HepG2 (cell line): ENCODE results near the gene CST8. TPM values are rescaled to one million over a fixed set of nuclear protein-coding genes. Genes with fewer than 3 reads are reported as not detected.

Source experiments
- ATAC-seq: fragments of 200-7000 bp; cut with Tn5 transposase; 3 replicates; pipeline ENCODE4 v1.9.1; 2020; ENCODE audit warnings: mild to moderate bottlenecking, moderate library complexity
- BruUV-seq: library from RNA; stranded (reverse); fragments of 400-500 nt; replicated peaks from 2 replicates; lab custom pipeline; 2021; lab: Mats Ljungman, UMichigan
- CTCF ChIA-PET: fragments of 300-600 bp; formaldehyde crosslinking; extraction: SDS; loops from one replicate; lab custom pipeline; 2021; ENCODE audit warnings: low total read pairs, inconsistent platforms, low intra/inter-chr PET ratio; lab: Yijun Ruan, JAX
- POLR2A ChIA-PET: fragments of 350-600 bp; sonication (Branson Sonifier 250); formaldehyde crosslinking; loops from one replicate; lab custom pipeline; 2020; ENCODE audit warnings: antibody characterized with exemption, inconsistent platforms; lab: Yijun Ruan, JAX
- DNase-seq: peaks from one replicate; pipeline ENCODE4 v3.0.0-alpha.2; 2015; ENCODE audit warnings: low spot score
- FAIRE-seq: peaks from 3 replicates; lab custom pipeline; 2011; peaks lifted over from hg19 to GRCh38; lab: Jason Lieb, UNC
- H2AFZ ChIP-seq: one replicate; pipeline ENCODE4 v1.6.1; 2011; ENCODE audit warnings: low read length, inconsistent platforms
- H3K27ac ChIP-seq: fragments of 300-600 bp; 3 replicates; pipeline ENCODE4 v1.8.0; 2011; ENCODE audit warnings: mixed run types, mild to moderate bottlenecking, mixed read lengths, low read length, inconsistent platforms; ENCODE audit not compliant: insufficient read depth; ENCODE audit errors: extremely low read length
- H3K27me3 ChIP-seq, 2 experiments: fragments of 200-600 bp in 1 of 2; 2 replicates in 1 of 2; 3 replicates in 1 of 2; pipeline versions ENCODE4 v1.6.0 to v1.8.0; 2011; ENCODE audit warnings: low read length in 2 of 2, mild to moderate bottlenecking in 2 of 2, moderate library complexity in 2 of 2, inconsistent platforms in 1 of 2; ENCODE audit not compliant: insufficient read depth in 2 of 2, control insufficient read depth in 1 of 2
- H3K36me3 ChIP-seq, 2 experiments: fragments of 200-600 bp in 1 of 2; replicated peaks in 1 of 2; 2 replicates in 1 of 2; 3 replicates in 1 of 2; pipeline versions ENCODE4 v1.5.1 to v1.8.0; 2011; ENCODE audit warnings: low read length in 2 of 2, inconsistent platforms in 1 of 2; ENCODE audit not compliant: insufficient read depth in 2 of 2, control insufficient read depth in 1 of 2
- H3K4me1 ChIP-seq: 2 replicates; pipeline ENCODE4 v1.5.1; 2012; ENCODE audit warnings: low read length, inconsistent platforms; ENCODE audit not compliant: insufficient read depth
- H3K4me2 ChIP-seq: 2 replicates; pipeline ENCODE4 v1.6.0; 2011; ENCODE audit warnings: low read depth, low read length, inconsistent platforms
- H3K4me3 ChIP-seq, 3 experiments: fragments of 200-600 bp in 1 of 3; sonication (generic), shearing (Covaris generic) in 1 of 3; replicated peaks in 1 of 3; 2 replicates each; pipeline ENCODE4 v1.5.1; 2011 to 2016; ENCODE audit warnings: low read length in 3 of 3, inconsistent platforms in 2 of 3, low read depth in 2 of 3, mild to moderate bottlenecking in 2 of 3, control low read depth in 1 of 3, mixed read lengths in 1 of 3; ENCODE audit not compliant: insufficient read depth in 1 of 3
- H3K79me2 ChIP-seq: one replicate; pipeline ENCODE4 v1.6.1; 2011; ENCODE audit warnings: low read length, inconsistent platforms; ENCODE audit not compliant: insufficient read depth
- H3K9ac ChIP-seq: 2 replicates; pipeline ENCODE4 v1.6.0; 2011; ENCODE audit warnings: mild to moderate bottlenecking, low read depth, low read length, inconsistent platforms; ENCODE audit not compliant: insufficient read depth
- H3K9me3 ChIP-seq: 2 replicates; pipeline ENCODE4 v1.5.1; 2012; ENCODE audit warnings: mild to moderate bottlenecking, low read length
- H4K20me1 ChIP-seq: 2 replicates; pipeline ENCODE4 v1.6.0; 2011; ENCODE audit warnings: inconsistent platforms, mild to moderate bottlenecking, low read length, moderate library complexity; ENCODE audit not compliant: insufficient read depth
- BCL6 ChIP-seq: IDR thresholded peaks from 2 replicates; pipeline ENCODE4 v1.6.1; 2016; ENCODE audit warnings: missing genetic modification reagents, missing compliant biosample characterization
- CCDC6 ChIP-seq: sonication (generic); formaldehyde crosslinking; IDR thresholded peaks from 2 replicates; pipeline ENCODE4 v1.8.1; 2022; ENCODE audit warnings: mild to moderate bottlenecking, missing genetic modification reagents, moderate library complexity
- GLI4 ChIP-seq: sonication (generic); formaldehyde crosslinking; IDR thresholded peaks from 2 replicates; pipeline ENCODE4 v1.5.1; 2020; ENCODE audit warnings: missing genetic modification reagents, mild to moderate bottlenecking, moderate library complexity, borderline replicate concordance
- HDAC1 ChIP-seq: sonication (generic); formaldehyde crosslinking; IDR thresholded peaks from 2 replicates; pipeline ENCODE4 v1.5.1; 2020; ENCODE audit warnings: mild to moderate bottlenecking, missing genetic modification reagents
- KLF15 ChIP-seq: sonication (generic); formaldehyde crosslinking; IDR thresholded peaks from 2 replicates; pipeline ENCODE4 v1.8.1; 2023; ENCODE audit warnings: borderline replicate concordance, mild to moderate bottlenecking, inconsistent platforms, missing genetic modification reagents, mixed read lengths
- MED13 ChIP-seq: sonication (generic); formaldehyde crosslinking; IDR thresholded peaks from 2 replicates; pipeline ENCODE4 v1.5.0; 2020; ENCODE audit warnings: missing genetic modification reagents
- MLX ChIP-seq: IDR thresholded peaks from 2 replicates; pipeline ENCODE4 v1.6.1; 2016
- PPARG ChIP-seq: conservative IDR thresholded peaks from 2 replicates; pipeline ENCODE4 v1.6.1; 2016; ENCODE audit warnings: missing biosample characterization, missing genetic modification reagents
- SKI ChIP-seq: fragments of 450-650 bp; IDR thresholded peaks from one replicate; pipeline ENCODE4 v1.6.1; 2018; ENCODE audit warnings: mild to moderate bottlenecking; ENCODE audit not compliant: partially characterized antibody
- TOE1 ChIP-seq: sonication (generic); formaldehyde crosslinking; IDR thresholded peaks from 2 replicates; pipeline ENCODE4 v1.4.0; 2020; ENCODE audit warnings: mild to moderate bottlenecking, missing genetic modification reagents
- TSC22D2 ChIP-seq: sonication (generic); formaldehyde crosslinking; IDR thresholded peaks from 2 replicates; pipeline ENCODE4 v1.5.1; 2020; ENCODE audit warnings: missing genetic modification reagents, mild to moderate bottlenecking, borderline replicate concordance
- ZBTB44 ChIP-seq: sonication (generic); formaldehyde crosslinking; IDR thresholded peaks from 2 replicates; pipeline ENCODE4 v1.4.0; 2020; ENCODE audit warnings: missing genetic modification reagents
- ZNF326 ChIP-seq: sonication (generic); formaldehyde crosslinking; IDR thresholded peaks from 2 replicates; pipeline ENCODE4 v1.4.0; 2020; ENCODE audit warnings: missing genetic modification reagents, borderline replicate concordance
- ZNF503 ChIP-seq: sonication (generic); formaldehyde crosslinking; IDR thresholded peaks from 2 replicates; pipeline ENCODE4 v1.4.0; 2020; ENCODE audit warnings: missing genetic modification reagents
- ZNF784 ChIP-seq: sonication (generic); formaldehyde crosslinking; IDR thresholded peaks from 2 replicates; pipeline ENCODE4 v1.5.1; 2020; ENCODE audit warnings: missing genetic modification reagents, mild to moderate bottlenecking, borderline replicate concordance
- ZNF839 ChIP-seq: sonication (generic); formaldehyde crosslinking; IDR thresholded peaks from 2 replicates; pipeline ENCODE4 v1.4.0; 2020; ENCODE audit warnings: missing genetic modification reagents, mild to moderate bottlenecking, borderline replicate concordance
- WGBS: methylation state at CpG from one replicate; pipeline ENCODE4 v1.1.6; 2017; ENCODE audit warnings: low lambda C conversion rate; 5-methylcytosine and 5-hydroxymethylcytosine counted together
- in situ Hi-C: cut with HindIII; loops from 2 replicates; pipeline ENCODE4 v1.10.0; 2017; ENCODE audit warnings: low pct_unique_long_range_greater_than_20kb; ENCODE audit not compliant: extremely low pct_ligation_motif_present
- intact Hi-C: fragments of 100-400 bp; cut with micrococcal nuclease; formaldehyde crosslinking; loops from one replicate; pipeline ENCODE4 v1.10.0; 2022; ENCODE audit not compliant: unreplicated experiment
- polyA plus RNA-seq, 8 experiments: library from polyadenylated mRNA; depleted of rRNA in 3 of 8; stranded (reverse) in 7 of 8; unstranded in 1 of 8; fragments of >200 nt; fragmentation: Illumina TruSeq in 4 of 8; extraction: Trizol in 4 of 8; gene quantifications; 2 replicates each; pipeline versions ENCODE4 v1.2.1 to v1.2.3, GENCODE V29; 2011 to 2016; ENCODE audit warnings: low read depth in 4 of 8, missing spikeins in 1 of 8, mixed read lengths in 1 of 8; ENCODE audit not compliant: insufficient read depth in 1 of 8
- total RNA-seq, 5 experiments: library from RNA; depleted of rRNA; stranded (reverse); fragments of >200 nt; fragmentation: Illumina TruSeq; extraction: Trizol; gene quantifications; 2 replicates each; pipeline ENCODE4 v1.2.3, GENCODE V29; 2016; ENCODE audit warnings: low read depth in 1 of 5

The CST8 gene
- total and polyA plus RNA-seq, 2 of the 13 experiments (the other 11 are each of a cell fraction or from before 2014, with no cell fraction given): not detected

GRCh38 chr20:23508449-23509229 lies 17.7 kb downstream of the CST8 start (continued):
- no peak for TF ChIP-seq ZBTB44 (CRISPR knock-in tag)

- CTCF ChIA-PET: no interaction called here
- H3K4me2 ChIP-seq: peak overlapping the region; percentile 71
- no peak overlapping the region for H3K9ac ChIP-seq
- H2AFZ ChIP-seq: peak overlapping the region; percentile 71
- H3K4me1 ChIP-seq: peaks cover 18% of the 10 kb centered on the region
- in situ Hi-C loops: no loop called here
- no peak for DNase-seq
- H3K27me3 ChIP-seq: peaks cover 6 to 20% of the 10 kb centered on the region in 2 experiments; a peak in 2 of 5 replicates
- 10% methylated on average over 8 of the region's 10 CpGs for WGBS
- no peaks in the 10 kb centered on the region for H3K79me2 ChIP-seq
- intact Hi-C loops: no loop called here
- FAIRE-seq: no peak
- no TSS peak for BruUV-seq
- no peak overlapping the region for H3K27ac ChIP-seq
- no peaks in the 10 kb centered on the region for H3K9me3 ChIP-seq
- ATAC-seq: peak; percentile 86
- H3K36me3 ChIP-seq: no peaks in the 10 kb centered on the region
- peak overlapping the region in 2 of 3 experiments; percentile 42 to 64; a peak in 4 of 6 replicates for H3K4me3 ChIP-seq
- POLR2A ChIA-PET: interaction anchor here (1.0 to 1.2 kb wide), 3 partner anchors 89 to 152 kb away, joined by 3 read pairs; partner anchors contain the start of gene NAPB
- H4K20me1 ChIP-seq: no peaks in the 10 kb centered on the region
- no peak for TF ChIP-seq CCDC6
- no peak for TF ChIP-seq PPARG
- no peak for TF ChIP-seq BCL6 (CRISPR knock-in tag)
- no peak for TF ChIP-seq TOE1
- TF ChIP-seq SKI: peak; percentile 23
- no peak for TF ChIP-seq GLI4 (CRISPR knock-in tag)
- TF ChIP-seq KLF15: no peak
- TF ChIP-seq ZNF784: no peak
- no peak for TF ChIP-seq MED13 (CRISPR knock-in tag)
- no peak for TF ChIP-seq ZNF326 (CRISPR knock-in tag)
- TF ChIP-seq MLX (CRISPR knock-in tag): no peak
- no peak for TF ChIP-seq TSC22D2 (CRISPR knock-in tag)
- TF ChIP-seq ZNF503 (CRISPR knock-in tag): no peak
- 0 out of 2 replicates have a peak, but pooled peaks have one; percentile 35 for TF ChIP-seq HDAC1 (CRISPR knock-in tag)
- 0 out of 2 replicates have a peak, but pooled peaks have one; percentile 1 for TF ChIP-seq ZNF839 (CRISPR knock-in tag)
Observed at GRCh38 chr20:23509247-23509913, 18.5 kb downstream of the CST8 start.
